H9 (cell line): ENCODE measurements around the gene DIAPH3. TPM values are rescaled to one million over a fixed set of nuclear protein-coding genes. Genes with fewer than 3 reads are reported as not detected.

ENCODE experiments used
- DNase-seq: peaks from one replicate; pipeline ENCODE4 v3.0.0-alpha.2; 2017
- H2AFZ ChIP-seq: one replicate; pipeline ENCODE4 v1.6.1; 2013; ENCODE audit warnings: mild to moderate bottlenecking, low read length, control low read depth, moderate library complexity
- H2AK5ac ChIP-seq: 2 replicates; pipeline ENCODE4 v1.6.1; 2013; ENCODE audit warnings: low read length, control low read depth, mixed read lengths; ENCODE audit not compliant: insufficient read length
- H2BK120ac ChIP-seq: one replicate; pipeline ENCODE4 v1.6.1; 2013; ENCODE audit warnings: low read depth, mild to moderate bottlenecking, low read length, control low read depth, inconsistent platforms; ENCODE audit not compliant: poor library complexity, severe bottlenecking
- H2BK12ac ChIP-seq: 2 replicates; pipeline ENCODE4 v1.6.1; 2013; ENCODE audit warnings: low read length, control low read depth, mixed read lengths, low read depth; ENCODE audit not compliant: insufficient read length
- H2BK15ac ChIP-seq: 2 replicates; pipeline ENCODE4 v1.6.1; 2013; ENCODE audit warnings: low read depth, low read length, control low read depth
- H2BK20ac ChIP-seq: one replicate; pipeline ENCODE4 v1.6.1; 2013; ENCODE audit warnings: low read depth, mild to moderate bottlenecking, low read length, control low read depth, inconsistent platforms; ENCODE audit not compliant: poor library complexity, severe bottlenecking
- H2BK5ac ChIP-seq: 2 replicates; pipeline ENCODE4 v1.6.1; 2013; ENCODE audit warnings: low read length, control low read depth, mixed read lengths; ENCODE audit not compliant: insufficient read length
- H3K14ac ChIP-seq: 2 replicates; pipeline ENCODE4 v1.6.1; 2013; ENCODE audit warnings: low read length, control low read depth; ENCODE audit not compliant: insufficient read depth
- H3K18ac ChIP-seq: 2 replicates; pipeline ENCODE4 v1.6.1; 2013; ENCODE audit warnings: low read depth, mild to moderate bottlenecking, mixed read lengths, low read length, control low read depth; ENCODE audit not compliant: insufficient read length
- H3K23ac ChIP-seq: 2 replicates; pipeline ENCODE4 v1.6.1; 2013; ENCODE audit warnings: low read length, control low read depth, mixed read lengths, low read depth; ENCODE audit not compliant: insufficient read length
- H3K23me2 ChIP-seq: 2 replicates; pipeline ENCODE4 v1.6.1; 2013; ENCODE audit warnings: low read depth, mild to moderate bottlenecking, mixed read lengths, low read length, control low read depth; ENCODE audit not compliant: insufficient read length, poor library complexity, severe bottlenecking
- H3K27ac ChIP-seq: 2 replicates; pipeline ENCODE4 v1.5.1; 2013; ENCODE audit warnings: low read length, control low read depth, mixed read lengths, low read depth; ENCODE audit not compliant: insufficient read length
- H3K27me3 ChIP-seq: 2 replicates; pipeline ENCODE4 v1.6.1; 2013; ENCODE audit warnings: low read length, control low read depth, inconsistent platforms; ENCODE audit not compliant: insufficient read depth
- H3K4ac ChIP-seq: 2 replicates; pipeline ENCODE4 v1.6.1; 2013; ENCODE audit warnings: low read depth, mild to moderate bottlenecking, control low read depth, inconsistent platforms, low read length, moderate library complexity
- H3K4me1 ChIP-seq: 2 replicates; pipeline ENCODE4 v1.6.1; 2013; ENCODE audit warnings: low read length, control low read depth, inconsistent platforms; ENCODE audit not compliant: insufficient read depth
- H3K4me2 ChIP-seq: 2 replicates; pipeline ENCODE4 v1.6.1; 2013; ENCODE audit warnings: low read length, control low read depth, mixed read lengths; ENCODE audit not compliant: insufficient read length, insufficient read depth
- H3K56ac ChIP-seq: 2 replicates; pipeline ENCODE4 v1.6.1; 2013; ENCODE audit warnings: low read depth, mild to moderate bottlenecking, mixed read lengths, low read length, control low read depth; ENCODE audit not compliant: insufficient read length
- H3K79me1 ChIP-seq: 2 replicates; pipeline ENCODE4 v1.6.1; 2013; ENCODE audit warnings: low read depth, mild to moderate bottlenecking, moderate library complexity, low read length, control low read depth, inconsistent platforms; ENCODE audit not compliant: insufficient read depth, poor library complexity, severe bottlenecking
- H3K79me2 ChIP-seq: 2 replicates; pipeline ENCODE4 v1.6.1; 2013; ENCODE audit warnings: low read length, control low read depth, inconsistent platforms; ENCODE audit not compliant: insufficient read depth
- H3K9ac ChIP-seq: 2 replicates; pipeline ENCODE4 v1.6.1; 2013; ENCODE audit warnings: low read length, control low read depth, mixed read lengths; ENCODE audit not compliant: insufficient read length; ENCODE audit errors: extremely low read depth
- H3K9me3 ChIP-seq: one replicate; pipeline ENCODE4 v1.6.1; 2013; ENCODE audit warnings: low read depth, low read length, inconsistent platforms; ENCODE audit not compliant: control insufficient read depth
- H3T11ph ChIP-seq: one replicate; pipeline ENCODE4 v1.6.1; 2013; ENCODE audit warnings: mild to moderate bottlenecking, low read length, control low read depth, inconsistent platforms
- H4K20me1 ChIP-seq: one replicate; pipeline ENCODE4 v1.6.1; 2013; ENCODE audit not compliant: control insufficient read depth, insufficient read length, insufficient read depth
- H4K5ac ChIP-seq: 2 replicates; pipeline ENCODE4 v1.6.1; 2013; ENCODE audit warnings: low read depth, mild to moderate bottlenecking, mixed read lengths, low read length, control low read depth; ENCODE audit not compliant: insufficient read length
- H4K8ac ChIP-seq: replicated peaks from 2 replicates; pipeline ENCODE4 v1.6.1; 2013; ENCODE audit warnings: low read length, control low read depth, mixed read lengths, low read depth; ENCODE audit not compliant: insufficient read length
- H4K91ac ChIP-seq: 2 replicates; pipeline ENCODE4 v1.6.1; 2013; ENCODE audit warnings: low read depth, mild to moderate bottlenecking, moderate library complexity, mixed read lengths, low read length, control low read depth; ENCODE audit not compliant: insufficient read length
- H3K27ac Mint-ChIP-seq, 3 experiments: 2 replicates in 2 of 3; 3 replicates in 1 of 3; pipeline ENCODE4 v1.8.0; 2020 to 2021; ENCODE audit warnings: mixed read lengths in 3 of 3, mild to moderate bottlenecking in 1 of 3, moderate library complexity in 1 of 3
- H3K27me3 Mint-ChIP-seq: 2 replicates; pipeline ENCODE4 v1.8.0; 2021; ENCODE audit warnings: low read depth, mild to moderate bottlenecking, moderate library complexity, mixed read lengths
- H3K36me3 Mint-ChIP-seq, 3 experiments: 2 replicates in 2 of 3; 3 replicates in 1 of 3; pipeline ENCODE4 v1.8.0; 2020 to 2021; ENCODE audit warnings: low read depth in 3 of 3, mixed read lengths in 3 of 3; ENCODE audit not compliant: insufficient read depth in 1 of 3
- H3K4me1 Mint-ChIP-seq, 2 experiments: 2 replicates each; pipeline ENCODE4 v1.8.0; 2020; ENCODE audit warnings: mixed read lengths in 2 of 2
- H3K4me3 Mint-ChIP-seq, 2 experiments: 2 replicates in 1 of 2; 3 replicates in 1 of 2; pipeline ENCODE4 v1.8.0; 2020 to 2021; ENCODE audit warnings: mild to moderate bottlenecking in 2 of 2, mixed read lengths in 2 of 2, moderate library complexity in 1 of 2
- H3K9me3 Mint-ChIP-seq, 2 experiments: 2 replicates in 1 of 2; 3 replicates in 1 of 2; pipeline ENCODE4 v1.8.0; 2020; ENCODE audit warnings: mild to moderate bottlenecking in 2 of 2, mixed read lengths in 2 of 2, moderate library complexity in 1 of 2
- WGBS: extraction: QIAGEN DNeasy Blood & Tissue Kit; methylation state at CpG from one replicate; pipeline ENCODE4 v1.1.7; 2013; ENCODE audit warnings: missing lambda C conversion rate, low lambda C conversion rate, mixed read lengths; ENCODE audit not compliant: insufficient read length; ENCODE audit errors: extremely low coverage; 5-methylcytosine and 5-hydroxymethylcytosine counted together
- total RNA-seq: library from RNA; stranded (reverse); gene quantifications from 2 replicates; pipeline ENCODE4 v1.2.1, GENCODE V29; 2021
- TF ChIP-seq, protein P1 (sequence below): fragments of 200-600 bp; sonication (generic); conservative IDR thresholded peaks from 3 replicates; pipeline ENCODE4 v1.8.0; 2021; ENCODE audit warnings: antibody characterized with exemption, mild to moderate bottlenecking

Gene DIAPH3
- total RNA-seq, 1 experiment from 2014 or later: 23.1 TPM

- Mint-ChIP-seq H3K27me3 (no peaks in the 10 kb centered on the region), H3K9me3 (no peaks in the 10 kb centered on the region), H3K27ac (no peak overlapping the region), H3K36me3 (peaks cover 0 to 3% (median 0%) of the 10 kb centered on the region in 3 experiments; a peak in 2 of 7 replicates), H3K4me1 (peaks cover 5 to 6% of the 10 kb centered on the region in 2 experiments), H3K4me3 (no peak overlapping the region)
- H2AK5ac ChIP-seq: no peak overlapping the region
- no peaks in the 10 kb centered on the region for H3K79me2 ChIP-seq
- WGBS: no CpG with 5 or more reads among the region's 2 CpGs
- H3K14ac ChIP-seq: no peak overlapping the region
- no peaks in the 10 kb centered on the region for H3K9me3 ChIP-seq
- no peak overlapping the region for H4K91ac ChIP-seq
- no peak overlapping the region for H3K56ac ChIP-seq
- H3K9ac ChIP-seq: no peak overlapping the region
- H3K79me1 ChIP-seq: no peaks in the 10 kb centered on the region
- H3K4me1 ChIP-seq: no peaks in the 10 kb centered on the region
- no peaks in the 10 kb centered on the region for H3K23me2 ChIP-seq
- TF ChIP-seq, protein P1, sequence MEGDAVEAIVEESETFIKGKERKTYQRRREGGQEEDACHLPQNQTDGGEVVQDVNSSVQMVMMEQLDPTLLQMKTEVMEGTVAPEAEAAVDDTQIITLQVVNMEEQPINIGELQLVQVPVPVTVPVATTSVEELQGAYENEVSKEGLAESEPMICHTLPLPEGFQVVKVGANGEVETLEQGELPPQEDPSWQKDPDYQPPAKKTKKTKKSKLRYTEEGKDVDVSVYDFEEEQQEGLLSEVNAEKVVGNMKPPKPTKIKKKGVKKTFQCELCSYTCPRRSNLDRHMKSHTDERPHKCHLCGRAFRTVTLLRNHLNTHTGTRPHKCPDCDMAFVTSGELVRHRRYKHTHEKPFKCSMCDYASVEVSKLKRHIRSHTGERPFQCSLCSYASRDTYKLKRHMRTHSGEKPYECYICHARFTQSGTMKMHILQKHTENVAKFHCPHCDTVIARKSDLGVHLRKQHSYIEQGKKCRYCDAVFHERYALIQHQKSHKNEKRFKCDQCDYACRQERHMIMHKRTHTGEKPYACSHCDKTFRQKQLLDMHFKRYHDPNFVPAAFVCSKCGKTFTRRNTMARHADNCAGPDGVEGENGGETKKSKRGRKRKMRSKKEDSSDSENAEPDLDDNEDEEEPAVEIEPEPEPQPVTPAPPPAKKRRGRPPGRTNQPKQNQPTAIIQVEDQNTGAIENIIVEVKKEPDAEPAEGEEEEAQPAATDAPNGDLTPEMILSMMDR: no peak
- no peak overlapping the region for H3K27ac ChIP-seq
- no peak overlapping the region for H2AFZ ChIP-seq
- no peak overlapping the region for H4K5ac ChIP-seq
- H3K4ac ChIP-seq: no peak overlapping the region
- no peak overlapping the region for H2BK5ac ChIP-seq
- H3K23ac ChIP-seq: no peak overlapping the region
- no peak overlapping the region for H2BK20ac ChIP-seq
- no peaks in the 10 kb centered on the region for H3K27me3 ChIP-seq
- H2BK15ac ChIP-seq: no peak overlapping the region
- H3K4me2 ChIP-seq: no peak overlapping the region
- DNase-seq: no peak
- no peak overlapping the region for H3K18ac ChIP-seq
- H2BK120ac ChIP-seq: no peak overlapping the region
- no peak overlapping the region for H3T11ph ChIP-seq
- no peaks in the 10 kb centered on the region for H4K20me1 ChIP-seq
- H4K8ac ChIP-seq: no peak overlapping the region
- H2BK12ac ChIP-seq: no peak overlapping the region
Measured at GRCh38 chr13:59898066-59898465, 265.7 kb downstream of the DIAPH3 start.
